Psoas muscle (tissue), 8 donors: ENCODE data around the gene IL2. TPM values are rescaled to one million over a fixed set of nuclear protein-coding genes. Genes with fewer than 3 reads are reported as not detected.
A peak's percentile ranks its signal among the peaks of the same experiment; 100 is the strongest.

Experiments
- ATAC-seq, 4 donors: fragments of 200-7000 bp; cut with Tn5 transposase; one replicate each; pipeline ENCODE4 v1.9.1; 2020; ENCODE audit warnings: moderate library complexity in 3 of 4, mild to moderate bottlenecking in 2 of 4
- DNase-seq, 2 donors: peaks; one replicate each; pipeline ENCODE4 v3.0.0-alpha.2; 2020
- H3K27ac ChIP-seq: fragments of 200-600 bp; one replicate; pipeline ENCODE4 v1.8.0; 2022
- H3K27me3 ChIP-seq, 3 donors: fragments of 200-600 bp in 1 of 3; one replicate each; pipeline versions ENCODE4 v1.6.1 to v1.8.0; 2013 to 2022; ENCODE audit warnings: low read length in 2 of 3, mild to moderate bottlenecking in 2 of 3, moderate library complexity in 1 of 3; ENCODE audit not compliant: insufficient read depth in 3 of 3
- H3K36me3 ChIP-seq, 2 donors: fragments of 200-600 bp in 1 of 2; one replicate each; pipeline versions ENCODE4 v1.6.1 to v1.8.0; 2013 to 2022; ENCODE audit warnings: low read depth in 1 of 2, mild to moderate bottlenecking in 1 of 2, moderate library complexity in 1 of 2; ENCODE audit not compliant: insufficient read depth in 1 of 2
- H3K4me1 ChIP-seq: fragments of 200-600 bp; one replicate; pipeline ENCODE4 v1.8.0; 2022
- H3K4me3 ChIP-seq: fragments of 200-600 bp; one replicate; pipeline ENCODE4 v1.8.0; 2022; ENCODE audit warnings: mild to moderate bottlenecking
- H3K9me3 ChIP-seq: fragments of 200-600 bp; one replicate; pipeline ENCODE4 v1.8.0; 2022
- CTCF ChIP-seq: fragments of 200-600 bp; IDR thresholded peaks from one replicate; pipeline ENCODE4 v1.8.0; 2022; ENCODE audit warnings: antibody characterized with exemption
- WGBS, 3 donors: extraction: QIAGEN DNeasy Blood & Tissue Kit; methylation state at CpG; one replicate each; pipeline versions ENCODE4 v1.1.6 to v1.1.7; 2013; 5-methylcytosine and 5-hydroxymethylcytosine counted together
- intact Hi-C, 2 donors: fragments of 100-400 bp; cut with DNase I; formaldehyde crosslinking; loops; one replicate each; pipeline versions ENCODE4 v1.11.0 to v1.14.2; 2022
- polyA plus RNA-seq, 3 donors: library from polyadenylated mRNA; stranded (reverse); fragments of 200-250 nt; gene quantifications; one replicate each; pipeline ENCODE4 v1.2.3, GENCODE V29; 2013
- total RNA-seq, 4 donors: library from RNA; stranded (reverse); fragmentation: NEBNext Ultra II Directional in 2 of 4; extraction: Animal tissue kit (Norgen Biotek cat#: 25700) in 2 of 4; gene quantifications; one replicate each; pipeline versions ENCODE4 v1.2.1 to v1.2.4, GENCODE V29; 2021 to 2023
- donor health status: healthy with polysubstance abuse.
- donor health status: DM: no; HTN: no; CAD: no; lungs with moderate emphysema.
- donor health status: Bipolar disorder and iron deficiency.
- donor health status: healthy.
- donor health status: DM: yes; HTN: yes; CAD: no.
- donor health status: DM: no; HTN: no; CAD: no.
- donor health status: DM: no; HTN: no; CAD: no.
- donor health status: DM: yes; HTN: yes; CAD: no.

IL2 gene
- total and polyA plus RNA-seq, 7 donors = not detected

GRCh38 chr4:122476745-122477144, 20.2 kb upstream of the IL2 start:
- TF ChIP-seq CTCF = no peak
- intact Hi-C loops = no loop called here

GRCh38 chr4:122476126-122476525, 19.6 kb upstream of the IL2 start:
- Histone ChIP-seq H3K9me3 (no peaks in the 10 kb centered on the region), H3K36me3 (no peaks in the 10 kb centered on the region), H3K4me1 (no peaks in the 10 kb centered on the region), H3K4me3 (no peak overlapping the region), H3K27ac (no peak overlapping the region), H3K27me3 (no peaks in the 10 kb centered on the region)
- no peak for TF ChIP-seq CTCF
- intact Hi-C loops = no loop called here
- WGBS, 3 donors = 65 to 72% (median 71%) methylated on average over 1 of the region's 1 CpG
- ATAC-seq (no peak), DNase-seq (no peak)

More at GRCh38 chr4:122476745-122477144, 20.2 kb upstream of the IL2 start:
- Histone ChIP-seq H3K9me3 (no peaks in the 10 kb centered on the region), H3K27me3 (no peaks in the 10 kb centered on the region), H3K4me1 (no peaks in the 10 kb centered on the region), H3K4me3 (no peak overlapping the region), H3K27ac (no peak overlapping the region), H3K36me3 (no peaks in the 10 kb centered on the region)
- ATAC-seq (no peak), DNase-seq (no peak)
- WGBS, 3 donors = 80 to 86% (median 83%) methylated on average over 1 of the region's 1 CpG

- Histone ChIP-seq H3K27me3 (no peaks in the 10 kb centered on the region), H3K4me3 (no peak overlapping the region), H3K36me3 (no peaks in the 10 kb centered on the region), H3K27ac (no peak overlapping the region), H3K9me3 (no peaks in the 10 kb centered on the region), H3K4me1 (no peaks in the 10 kb centered on the region)
- ATAC-seq (no peak), DNase-seq (no peak)
- WGBS, 3 donors = 82 to 91% (median 83%) methylated on average over 3 of the region's 3 CpGs
- no peak for TF ChIP-seq CTCF
- intact Hi-C loops = no loop called here
Observed at GRCh38 chr4:122475233-122475632, 18.7 kb upstream of the IL2 start.

GRCh38 chr4:122469457-122469856, 12.9 kb upstream of the IL2 start:
- 83 to 94% (median 92%) methylated on average over 1 of the region's 1 CpG for WGBS, 3 donors
- no peaks in the 10 kb centered on the region for H3K4me1 ChIP-seq
- intact Hi-C loops = no loop called here
- no peaks in the 10 kb centered on the region for H3K9me3 ChIP-seq
- ATAC-seq = no peak
- no peak for DNase-seq
- H3K27me3 ChIP-seq = no peaks in the 10 kb centered on the region
- no peaks in the 10 kb centered on the region for H3K36me3 ChIP-seq
- no peak overlapping the region for H3K27ac ChIP-seq
- no peak for TF ChIP-seq CTCF
- no peak overlapping the region for H3K4me3 ChIP-seq

- DNase-seq (no peak), ATAC-seq (peak in 3 of 4 donors; percentile 35 to 53 (median 43))
- intact Hi-C loops = no loop called here
- Histone ChIP-seq H3K4me1 (no peaks in the 10 kb centered on the region), H3K27me3 (no peaks in the 10 kb centered on the region), H3K9me3 (no peaks in the 10 kb centered on the region), H3K27ac (no peak overlapping the region), H3K36me3 (no peaks in the 10 kb centered on the region), H3K4me3 (peak overlapping the region; percentile 37)
- TF ChIP-seq CTCF = no peak
- 29 to 40% (median 39%) methylated on average over 5 of the region's 5 CpGs for WGBS, 3 donors
Observed at GRCh38 chr4:122458625-122459024, 2.1 kb upstream of the IL2 start.
